HepG2 (cell line): Measurements from ENCODE around the gene PDE4D. TPM values are rescaled to one million over a fixed set of nuclear protein-coding genes. Genes with fewer than 3 reads are reported as not detected.

Experiments used
- ATAC-seq: fragments of 200-7000 bp; cut with Tn5 transposase; 3 replicates; pipeline ENCODE4 v1.9.1; 2020; ENCODE audit warnings: mild to moderate bottlenecking, moderate library complexity
- BruUV-seq: library from RNA; stranded (reverse); fragments of 400-500 nt; replicated peaks from 2 replicates; lab custom pipeline; 2021; lab: Mats Ljungman, UMichigan
- CTCF ChIA-PET: fragments of 300-600 bp; formaldehyde crosslinking; extraction: SDS; loops from one replicate; lab custom pipeline; 2021; ENCODE audit warnings: low total read pairs, inconsistent platforms, low intra/inter-chr PET ratio; lab: Yijun Ruan, JAX
- POLR2A ChIA-PET: fragments of 350-600 bp; sonication (Branson Sonifier 250); formaldehyde crosslinking; loops from one replicate; lab custom pipeline; 2020; ENCODE audit warnings: antibody characterized with exemption, inconsistent platforms; lab: Yijun Ruan, JAX
- DNase-seq: peaks from one replicate; pipeline ENCODE4 v3.0.0-alpha.2; 2015; ENCODE audit warnings: low spot score
- FAIRE-seq: peaks from 3 replicates; lab custom pipeline; 2011; peaks lifted over from hg19 to GRCh38; lab: Jason Lieb, UNC
- H2AFZ ChIP-seq: one replicate; pipeline ENCODE4 v1.6.1; 2011; ENCODE audit warnings: low read length, inconsistent platforms
- H3K27ac ChIP-seq: fragments of 300-600 bp; 3 replicates; pipeline ENCODE4 v1.8.0; 2011; ENCODE audit warnings: mixed run types, mild to moderate bottlenecking, mixed read lengths, low read length, inconsistent platforms; ENCODE audit not compliant: insufficient read depth; ENCODE audit errors: extremely low read length
- H3K27me3 ChIP-seq, 2 experiments: fragments of 200-600 bp in 1 of 2; 2 replicates in 1 of 2; 3 replicates in 1 of 2; pipeline versions ENCODE4 v1.6.0 to v1.8.0; 2011; ENCODE audit warnings: low read length in 2 of 2, mild to moderate bottlenecking in 2 of 2, moderate library complexity in 2 of 2, inconsistent platforms in 1 of 2; ENCODE audit not compliant: insufficient read depth in 2 of 2, control insufficient read depth in 1 of 2
- H3K36me3 ChIP-seq, 2 experiments: fragments of 200-600 bp in 1 of 2; replicated peaks in 1 of 2; 2 replicates in 1 of 2; 3 replicates in 1 of 2; pipeline versions ENCODE4 v1.5.1 to v1.8.0; 2011; ENCODE audit warnings: low read length in 2 of 2, inconsistent platforms in 1 of 2; ENCODE audit not compliant: insufficient read depth in 2 of 2, control insufficient read depth in 1 of 2
- H3K4me1 ChIP-seq: 2 replicates; pipeline ENCODE4 v1.5.1; 2012; ENCODE audit warnings: low read length, inconsistent platforms; ENCODE audit not compliant: insufficient read depth
- H3K4me2 ChIP-seq: 2 replicates; pipeline ENCODE4 v1.6.0; 2011; ENCODE audit warnings: low read depth, low read length, inconsistent platforms
- H3K4me3 ChIP-seq, 3 experiments: fragments of 200-600 bp in 1 of 3; sonication (generic), shearing (Covaris generic) in 1 of 3; replicated peaks in 1 of 3; 2 replicates each; pipeline ENCODE4 v1.5.1; 2011 to 2016; ENCODE audit warnings: low read length in 3 of 3, inconsistent platforms in 2 of 3, low read depth in 2 of 3, mild to moderate bottlenecking in 2 of 3, control low read depth in 1 of 3, mixed read lengths in 1 of 3; ENCODE audit not compliant: insufficient read depth in 1 of 3
- H3K79me2 ChIP-seq: one replicate; pipeline ENCODE4 v1.6.1; 2011; ENCODE audit warnings: low read length, inconsistent platforms; ENCODE audit not compliant: insufficient read depth
- H3K9ac ChIP-seq: 2 replicates; pipeline ENCODE4 v1.6.0; 2011; ENCODE audit warnings: mild to moderate bottlenecking, low read depth, low read length, inconsistent platforms; ENCODE audit not compliant: insufficient read depth
- H3K9me3 ChIP-seq: 2 replicates; pipeline ENCODE4 v1.5.1; 2012; ENCODE audit warnings: mild to moderate bottlenecking, low read length
- H4K20me1 ChIP-seq: 2 replicates; pipeline ENCODE4 v1.6.0; 2011; ENCODE audit warnings: inconsistent platforms, mild to moderate bottlenecking, low read length, moderate library complexity; ENCODE audit not compliant: insufficient read depth
- HOXA3 ChIP-seq: sonication (generic); formaldehyde crosslinking; IDR thresholded peaks from 2 replicates; pipeline ENCODE4 v1.5.0; 2020; ENCODE audit warnings: missing genetic modification reagents
- KMT2A ChIP-seq: sonication (generic); formaldehyde crosslinking; IDR thresholded peaks from 2 replicates; pipeline ENCODE4 v1.4.0; 2020; ENCODE audit warnings: missing genetic modification reagents
- NR3C1 ChIP-seq: sonication (generic); formaldehyde crosslinking; IDR thresholded peaks from 2 replicates; pipeline ENCODE4 v1.4.0; 2020; ENCODE audit warnings: missing genetic modification reagents
- REPIN1 ChIP-seq: sonication (generic); formaldehyde crosslinking; IDR thresholded peaks from 2 replicates; pipeline ENCODE4 v1.8.0; 2022; ENCODE audit warnings: missing genetic modification reagents, low read depth, mild to moderate bottlenecking, borderline replicate concordance
- ZFP90 ChIP-seq: sonication (generic); formaldehyde crosslinking; IDR thresholded peaks from 2 replicates; pipeline ENCODE4 v1.8.0; 2022; ENCODE audit warnings: missing genetic modification reagents, mild to moderate bottlenecking, inconsistent platforms, borderline replicate concordance
- ZNF550 ChIP-seq: sonication (generic); formaldehyde crosslinking; IDR thresholded peaks from 2 replicates; pipeline ENCODE4 v1.4.0; 2020; ENCODE audit warnings: mild to moderate bottlenecking, missing genetic modification reagents, borderline replicate concordance
- in situ Hi-C: cut with HindIII; loops from 2 replicates; pipeline ENCODE4 v1.10.0; 2017; ENCODE audit warnings: low pct_unique_long_range_greater_than_20kb; ENCODE audit not compliant: extremely low pct_ligation_motif_present
- intact Hi-C: fragments of 100-400 bp; cut with micrococcal nuclease; formaldehyde crosslinking; loops from one replicate; pipeline ENCODE4 v1.10.0; 2022; ENCODE audit not compliant: unreplicated experiment
- polyA plus RNA-seq, 8 experiments: library from polyadenylated mRNA; depleted of rRNA in 3 of 8; stranded (reverse) in 7 of 8; unstranded in 1 of 8; fragments of >200 nt; fragmentation: Illumina TruSeq in 4 of 8; extraction: Trizol in 4 of 8; gene quantifications; 2 replicates each; pipeline versions ENCODE4 v1.2.1 to v1.2.3, GENCODE V29; 2011 to 2016; ENCODE audit warnings: low read depth in 4 of 8, missing spikeins in 1 of 8, mixed read lengths in 1 of 8; ENCODE audit not compliant: insufficient read depth in 1 of 8
- total RNA-seq, 5 experiments: library from RNA; depleted of rRNA; stranded (reverse); fragments of >200 nt; fragmentation: Illumina TruSeq; extraction: Trizol; gene quantifications; 2 replicates each; pipeline ENCODE4 v1.2.3, GENCODE V29; 2016; ENCODE audit warnings: low read depth in 1 of 5
- TF ChIP-seq, protein P1 (sequence below): sonication (generic); formaldehyde crosslinking; conservative IDR thresholded peaks from 2 replicates; pipeline ENCODE4 v1.4.0; 2020; ENCODE audit warnings: mild to moderate bottlenecking, missing genetic modification reagents, moderate library complexity
- TF ChIP-seq, protein P2 (sequence below), 2 experiments: IDR thresholded peaks; 2 replicates each; pipeline ENCODE4 v1.6.1; 2011 to 2012; ENCODE audit warnings: low read length in 2 of 2, borderline replicate concordance in 1 of 2, low read depth in 1 of 2, mild to moderate bottlenecking in 1 of 2, moderate library complexity in 1 of 2
- TF ChIP-seq, protein P3 (sequence below), 2 experiments: sonication (generic) in 1 of 2; formaldehyde crosslinking in 1 of 2; IDR thresholded peaks; 2 replicates each; pipeline versions ENCODE4 v1.6.1 to v1.9.0; 2014 to 2022; ENCODE audit warnings: antibody characterized with exemption in 1 of 2, borderline replicate concordance in 1 of 2, inconsistent platforms in 1 of 2, low read depth in 1 of 2, missing genetic modification reagents in 1 of 2

The PDE4D gene
- total and polyA plus RNA-seq, 2 of the 13 experiments (the other 11 are each of a cell fraction or from before 2014, with no cell fraction given) = 7.0 to 12.2 TPM

DNA sequence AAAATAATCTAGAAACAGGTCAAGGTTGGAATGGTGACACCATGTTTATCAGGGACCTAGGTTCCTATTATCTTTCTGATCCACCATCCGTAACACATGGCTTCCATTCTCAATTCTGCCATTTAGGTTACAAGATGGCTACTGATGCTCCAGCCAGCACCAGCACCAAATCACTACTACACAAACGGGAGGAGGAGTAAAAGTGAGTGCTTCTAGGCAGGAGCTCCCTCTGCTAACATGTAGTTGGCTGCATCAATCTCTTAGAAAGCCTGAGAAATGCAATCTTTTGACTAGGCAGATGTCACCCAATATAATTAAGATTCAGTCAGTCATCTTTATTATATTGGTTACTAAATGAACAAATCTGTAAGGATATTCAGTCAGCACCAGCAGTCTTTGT lies 794.8 kb downstream of the PDE4D start (continued):
- TF ChIP-seq, protein P1, sequence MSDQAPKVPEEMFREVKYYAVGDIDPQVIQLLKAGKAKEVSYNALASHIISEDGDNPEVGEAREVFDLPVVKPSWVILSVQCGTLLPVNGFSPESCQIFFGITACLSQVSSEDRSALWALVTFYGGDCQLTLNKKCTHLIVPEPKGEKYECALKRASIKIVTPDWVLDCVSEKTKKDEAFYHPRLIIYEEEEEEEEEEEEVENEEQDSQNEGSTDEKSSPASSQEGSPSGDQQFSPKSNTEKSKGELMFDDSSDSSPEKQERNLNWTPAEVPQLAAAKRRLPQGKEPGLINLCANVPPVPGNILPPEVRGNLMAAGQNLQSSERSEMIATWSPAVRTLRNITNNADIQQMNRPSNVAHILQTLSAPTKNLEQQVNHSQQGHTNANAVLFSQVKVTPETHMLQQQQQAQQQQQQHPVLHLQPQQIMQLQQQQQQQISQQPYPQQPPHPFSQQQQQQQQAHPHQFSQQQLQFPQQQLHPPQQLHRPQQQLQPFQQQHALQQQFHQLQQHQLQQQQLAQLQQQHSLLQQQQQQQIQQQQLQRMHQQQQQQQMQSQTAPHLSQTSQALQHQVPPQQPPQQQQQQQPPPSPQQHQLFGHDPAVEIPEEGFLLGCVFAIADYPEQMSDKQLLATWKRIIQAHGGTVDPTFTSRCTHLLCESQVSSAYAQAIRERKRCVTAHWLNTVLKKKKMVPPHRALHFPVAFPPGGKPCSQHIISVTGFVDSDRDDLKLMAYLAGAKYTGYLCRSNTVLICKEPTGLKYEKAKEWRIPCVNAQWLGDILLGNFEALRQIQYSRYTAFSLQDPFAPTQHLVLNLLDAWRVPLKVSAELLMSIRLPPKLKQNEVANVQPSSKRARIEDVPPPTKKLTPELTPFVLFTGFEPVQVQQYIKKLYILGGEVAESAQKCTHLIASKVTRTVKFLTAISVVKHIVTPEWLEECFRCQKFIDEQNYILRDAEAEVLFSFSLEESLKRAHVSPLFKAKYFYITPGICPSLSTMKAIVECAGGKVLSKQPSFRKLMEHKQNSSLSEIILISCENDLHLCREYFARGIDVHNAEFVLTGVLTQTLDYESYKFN (CRISPR knock-in tag) = no peak
- TF ChIP-seq HOXA3 (CRISPR knock-in tag) = no peak
- TF ChIP-seq, all 625 proteins: peak for 0

DNA sequence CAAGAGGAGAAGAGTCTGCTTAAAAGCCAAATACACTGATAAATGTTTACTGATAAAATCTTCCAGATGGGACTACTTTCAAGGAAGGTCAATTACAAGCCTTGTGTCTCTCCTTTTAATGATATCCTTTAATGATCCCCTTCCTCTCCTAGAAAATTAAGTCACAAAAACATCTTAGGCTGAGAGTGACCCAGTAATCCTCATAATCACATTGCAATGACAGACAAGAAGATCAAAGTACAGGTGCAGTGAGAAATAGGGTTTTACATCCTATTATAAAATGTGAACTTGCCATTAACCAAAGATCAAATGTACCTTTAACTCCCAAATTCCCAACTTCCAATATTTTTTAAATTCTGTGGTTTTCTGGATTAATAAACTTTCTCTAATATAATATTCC lies 795.8 kb downstream of the PDE4D start:
- CTCF ChIA-PET = no interaction called here
- no peak overlapping the region for H2AFZ ChIP-seq
- DNase-seq (no peak), FAIRE-seq (no peak), ATAC-seq (no peak)
- H3K4me2 ChIP-seq = no peak overlapping the region
- intact Hi-C loops (no loop called here), in situ Hi-C loops (no loop called here)
- H3K9ac ChIP-seq = no peak overlapping the region
- H3K27ac ChIP-seq = no peak overlapping the region
- peaks cover 17% of the 10 kb centered on the region for H3K4me1 ChIP-seq
- no peak overlapping the region for H3K4me3 ChIP-seq
- no peaks in the 10 kb centered on the region for H3K9me3 ChIP-seq
- H3K79me2 ChIP-seq = no peaks in the 10 kb centered on the region
- no peaks in the 10 kb centered on the region; a peak in 1 of 5 replicates for H3K27me3 ChIP-seq
- no TSS peak for BruUV-seq
- H4K20me1 ChIP-seq = no peaks in the 10 kb centered on the region
- H3K36me3 ChIP-seq = no peaks in the 10 kb centered on the region
- POLR2A ChIA-PET = no interaction called here
- TF ChIP-seq, protein P2, sequence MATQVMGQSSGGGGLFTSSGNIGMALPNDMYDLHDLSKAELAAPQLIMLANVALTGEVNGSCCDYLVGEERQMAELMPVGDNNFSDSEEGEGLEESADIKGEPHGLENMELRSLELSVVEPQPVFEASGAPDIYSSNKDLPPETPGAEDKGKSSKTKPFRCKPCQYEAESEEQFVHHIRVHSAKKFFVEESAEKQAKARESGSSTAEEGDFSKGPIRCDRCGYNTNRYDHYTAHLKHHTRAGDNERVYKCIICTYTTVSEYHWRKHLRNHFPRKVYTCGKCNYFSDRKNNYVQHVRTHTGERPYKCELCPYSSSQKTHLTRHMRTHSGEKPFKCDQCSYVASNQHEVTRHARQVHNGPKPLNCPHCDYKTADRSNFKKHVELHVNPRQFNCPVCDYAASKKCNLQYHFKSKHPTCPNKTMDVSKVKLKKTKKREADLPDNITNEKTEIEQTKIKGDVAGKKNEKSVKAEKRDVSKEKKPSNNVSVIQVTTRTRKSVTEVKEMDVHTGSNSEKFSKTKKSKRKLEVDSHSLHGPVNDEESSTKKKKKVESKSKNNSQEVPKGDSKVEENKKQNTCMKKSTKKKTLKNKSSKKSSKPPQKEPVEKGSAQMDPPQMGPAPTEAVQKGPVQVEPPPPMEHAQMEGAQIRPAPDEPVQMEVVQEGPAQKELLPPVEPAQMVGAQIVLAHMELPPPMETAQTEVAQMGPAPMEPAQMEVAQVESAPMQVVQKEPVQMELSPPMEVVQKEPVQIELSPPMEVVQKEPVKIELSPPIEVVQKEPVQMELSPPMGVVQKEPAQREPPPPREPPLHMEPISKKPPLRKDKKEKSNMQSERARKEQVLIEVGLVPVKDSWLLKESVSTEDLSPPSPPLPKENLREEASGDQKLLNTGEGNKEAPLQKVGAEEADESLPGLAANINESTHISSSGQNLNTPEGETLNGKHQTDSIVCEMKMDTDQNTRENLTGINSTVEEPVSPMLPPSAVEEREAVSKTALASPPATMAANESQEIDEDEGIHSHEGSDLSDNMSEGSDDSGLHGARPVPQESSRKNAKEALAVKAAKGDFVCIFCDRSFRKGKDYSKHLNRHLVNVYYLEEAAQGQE (IDR thresholded peaks at IDR 0.05; ENCODE audit: borderline replicate concordance in 1 of 2, low read depth in 1 of 2, low read length in 2 of 2) = no peak
- TF ChIP-seq ZFP90 (CRISPR knock-in tag) = no peak
- TF ChIP-seq NR3C1 (CRISPR knock-in tag) = no peak
- TF ChIP-seq KMT2A (CRISPR knock-in tag) = no peak
- no peak for TF ChIP-seq ZNF550 (CRISPR knock-in tag)
- TF ChIP-seq REPIN1 (CRISPR knock-in tag) = no peak
- TF ChIP-seq, protein P3, sequence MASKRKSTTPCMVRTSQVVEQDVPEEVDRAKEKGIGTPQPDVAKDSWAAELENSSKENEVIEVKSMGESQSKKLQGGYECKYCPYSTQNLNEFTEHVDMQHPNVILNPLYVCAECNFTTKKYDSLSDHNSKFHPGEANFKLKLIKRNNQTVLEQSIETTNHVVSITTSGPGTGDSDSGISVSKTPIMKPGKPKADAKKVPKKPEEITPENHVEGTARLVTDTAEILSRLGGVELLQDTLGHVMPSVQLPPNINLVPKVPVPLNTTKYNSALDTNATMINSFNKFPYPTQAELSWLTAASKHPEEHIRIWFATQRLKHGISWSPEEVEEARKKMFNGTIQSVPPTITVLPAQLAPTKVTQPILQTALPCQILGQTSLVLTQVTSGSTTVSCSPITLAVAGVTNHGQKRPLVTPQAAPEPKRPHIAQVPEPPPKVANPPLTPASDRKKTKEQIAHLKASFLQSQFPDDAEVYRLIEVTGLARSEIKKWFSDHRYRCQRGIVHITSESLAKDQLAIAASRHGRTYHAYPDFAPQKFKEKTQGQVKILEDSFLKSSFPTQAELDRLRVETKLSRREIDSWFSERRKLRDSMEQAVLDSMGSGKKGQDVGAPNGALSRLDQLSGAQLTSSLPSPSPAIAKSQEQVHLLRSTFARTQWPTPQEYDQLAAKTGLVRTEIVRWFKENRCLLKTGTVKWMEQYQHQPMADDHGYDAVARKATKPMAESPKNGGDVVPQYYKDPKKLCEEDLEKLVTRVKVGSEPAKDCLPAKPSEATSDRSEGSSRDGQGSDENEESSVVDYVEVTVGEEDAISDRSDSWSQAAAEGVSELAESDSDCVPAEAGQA (IDR thresholded peaks at IDR 0.05; ENCODE audit: low read depth) = no peak
- TF ChIP-seq, protein P3 (CRISPR knock-in tag; IDR thresholded peaks at IDR 0.05; ENCODE audit: borderline replicate concordance) = no peak
